LNCAP (cell line): ENCODE measurements around the gene ACCSL.

ENCODE experiments used
- TF ChIP-seq, protein P1 (sequence below): fragments of 450-650 bp; IDR thresholded peaks from 2 replicates; pipeline ENCODE4 v1.5.1; 2017; ENCODE audit warnings: mild to moderate bottlenecking

ACCSL gene

GRCh38 chr11:44014968-44015623 is 32.7 kb upstream of the ACCSL start:
- TF ChIP-seq, protein P1, sequence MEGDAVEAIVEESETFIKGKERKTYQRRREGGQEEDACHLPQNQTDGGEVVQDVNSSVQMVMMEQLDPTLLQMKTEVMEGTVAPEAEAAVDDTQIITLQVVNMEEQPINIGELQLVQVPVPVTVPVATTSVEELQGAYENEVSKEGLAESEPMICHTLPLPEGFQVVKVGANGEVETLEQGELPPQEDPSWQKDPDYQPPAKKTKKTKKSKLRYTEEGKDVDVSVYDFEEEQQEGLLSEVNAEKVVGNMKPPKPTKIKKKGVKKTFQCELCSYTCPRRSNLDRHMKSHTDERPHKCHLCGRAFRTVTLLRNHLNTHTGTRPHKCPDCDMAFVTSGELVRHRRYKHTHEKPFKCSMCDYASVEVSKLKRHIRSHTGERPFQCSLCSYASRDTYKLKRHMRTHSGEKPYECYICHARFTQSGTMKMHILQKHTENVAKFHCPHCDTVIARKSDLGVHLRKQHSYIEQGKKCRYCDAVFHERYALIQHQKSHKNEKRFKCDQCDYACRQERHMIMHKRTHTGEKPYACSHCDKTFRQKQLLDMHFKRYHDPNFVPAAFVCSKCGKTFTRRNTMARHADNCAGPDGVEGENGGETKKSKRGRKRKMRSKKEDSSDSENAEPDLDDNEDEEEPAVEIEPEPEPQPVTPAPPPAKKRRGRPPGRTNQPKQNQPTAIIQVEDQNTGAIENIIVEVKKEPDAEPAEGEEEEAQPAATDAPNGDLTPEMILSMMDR = no peak

- TF ChIP-seq, protein P1 = no peak
Observed at GRCh38 chr11:44015624-44016007, 32.2 kb upstream of the ACCSL start.

DNA sequence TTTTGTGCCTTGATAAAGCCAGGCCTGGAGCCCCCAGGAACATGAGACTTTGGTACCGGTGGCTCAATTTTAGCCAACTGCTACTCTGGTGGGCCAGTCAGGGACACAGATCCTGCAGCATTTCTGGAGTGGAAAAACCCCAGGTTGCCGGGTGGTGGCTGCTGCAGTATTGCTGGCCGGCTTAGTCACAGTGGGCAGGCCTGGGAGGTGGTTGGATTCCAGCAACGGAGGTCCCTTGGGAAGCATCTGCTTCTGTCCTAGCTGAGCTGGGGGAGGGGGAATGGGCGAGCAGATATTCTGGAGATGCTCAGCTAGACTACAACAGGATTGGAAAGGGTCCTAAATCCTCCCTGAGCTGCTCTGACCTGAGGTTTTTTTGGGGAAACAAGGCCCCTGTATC is 31.6 kb upstream of the ACCSL start:
- TF ChIP-seq, protein P1 = no peak

DNA sequence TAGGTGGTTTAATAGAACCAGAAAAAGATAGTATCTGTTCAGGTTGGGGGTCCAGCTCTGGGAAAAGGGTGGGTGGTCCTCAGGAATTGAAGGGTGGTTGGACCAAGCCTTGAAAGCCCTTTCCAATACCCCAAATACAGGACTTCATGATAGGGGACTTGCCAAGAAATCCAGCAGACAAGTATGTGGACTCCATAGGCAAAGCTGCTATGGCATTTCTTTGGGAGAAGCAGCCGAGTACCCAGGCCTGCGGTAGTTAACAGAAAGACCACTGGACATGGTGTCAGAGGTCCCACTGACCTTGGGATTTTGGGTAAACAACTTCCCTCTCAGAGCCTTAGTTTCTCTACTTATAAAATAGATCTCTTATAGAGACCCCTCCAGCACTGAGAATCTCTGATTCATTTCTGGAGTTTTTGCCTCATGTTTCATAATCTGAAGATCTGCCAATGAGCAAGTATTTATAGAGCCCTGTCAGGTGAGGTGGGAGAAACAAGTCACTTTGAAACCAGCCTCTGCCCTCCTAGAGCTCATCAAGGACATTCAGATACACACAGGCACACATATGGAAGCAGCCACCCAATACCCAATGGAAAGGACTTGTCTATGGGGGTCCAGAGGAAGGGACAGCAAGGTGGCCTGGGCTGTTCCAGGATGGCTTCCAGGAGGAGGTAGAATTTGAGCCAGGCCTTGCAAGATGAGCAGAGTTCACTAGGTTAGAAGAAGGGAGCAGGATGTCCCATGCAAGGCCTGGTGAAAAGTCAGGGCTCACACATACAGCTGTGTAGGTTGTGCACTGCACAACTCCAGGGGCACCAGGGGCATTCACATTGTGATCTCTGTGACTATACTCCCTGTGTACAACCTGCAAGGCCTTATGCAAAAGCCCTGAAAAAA is 31.0 kb upstream of the ACCSL start:
- TF ChIP-seq, protein P1 = no peak

DNA sequence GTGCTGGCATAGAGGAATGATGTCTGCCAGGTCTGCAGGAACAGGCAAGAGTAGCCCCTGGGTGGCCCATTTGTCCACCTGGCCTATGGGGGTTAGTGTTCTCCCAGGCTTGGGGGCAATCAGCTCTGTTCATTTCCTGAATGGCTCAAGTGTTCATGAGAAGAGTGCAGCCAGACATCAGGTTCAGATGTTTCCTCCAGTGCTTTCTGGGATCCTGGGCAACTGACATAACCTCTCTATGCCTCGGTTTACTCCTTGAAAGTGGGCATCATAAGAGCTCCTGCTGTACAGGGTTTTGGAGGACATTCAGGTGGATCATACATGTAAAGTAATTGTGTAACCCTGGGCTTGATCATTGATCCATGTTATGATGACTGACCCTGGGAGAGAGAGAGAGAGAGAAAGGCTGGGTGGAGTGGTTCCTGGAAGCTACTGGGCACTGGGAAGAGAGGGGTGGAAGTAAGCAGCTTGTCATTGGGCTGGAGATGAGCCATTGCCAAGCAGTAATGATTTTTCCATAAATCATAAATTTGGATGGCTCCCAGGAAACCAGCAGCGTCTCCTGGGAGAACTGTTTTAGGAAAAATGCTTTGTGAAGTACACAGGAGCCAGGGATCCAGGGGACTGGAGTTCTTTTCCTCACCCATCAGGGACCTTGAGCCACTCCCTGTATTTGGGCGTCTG is 30.2 kb upstream of the ACCSL start:
- TF ChIP-seq, protein P1 = no peak

DNA sequence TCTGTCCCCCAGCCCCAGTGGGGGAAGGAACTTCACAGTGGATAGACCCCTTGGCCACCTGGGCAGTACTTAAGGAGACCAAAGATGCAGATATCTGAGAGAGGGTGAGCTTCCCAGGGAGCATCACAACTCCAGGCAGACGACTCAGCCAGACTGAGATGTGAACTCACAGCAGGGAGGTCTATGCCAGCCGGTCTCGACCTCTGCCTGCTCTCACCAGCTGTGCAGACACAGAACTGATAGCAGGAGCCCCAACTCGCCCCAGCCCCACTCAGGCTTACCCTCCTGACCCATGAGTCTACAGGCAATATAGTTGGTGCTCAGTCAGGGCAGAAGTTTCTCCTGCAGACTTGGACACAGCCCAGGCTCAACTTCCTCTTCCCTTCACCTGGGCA is 29.7 kb upstream of the ACCSL start:
- TF ChIP-seq, protein P1 = no peak

DNA sequence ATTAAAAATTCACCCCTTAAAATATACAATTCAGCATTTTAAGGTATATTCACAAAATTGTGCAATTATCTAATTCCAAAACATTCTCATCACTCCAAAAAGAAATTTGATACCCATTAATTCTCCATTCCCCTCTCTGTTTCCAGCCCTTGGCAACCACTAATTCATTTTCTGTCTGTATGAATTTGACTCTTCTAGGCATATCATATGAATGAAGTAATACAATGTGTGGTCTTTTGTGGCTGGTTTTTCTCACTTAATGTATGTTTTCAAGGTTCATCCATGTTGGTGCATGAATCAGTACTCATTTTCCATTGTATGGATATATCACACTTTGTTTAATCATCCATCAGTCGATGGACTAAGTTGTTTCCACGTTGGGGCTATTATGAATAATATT is 29.0 kb upstream of the ACCSL start:
- TF ChIP-seq, protein P1 = no peak
